ENCODE measurements around the gene RNF26. TPM values are rescaled to one million over a fixed set of nuclear protein-coding genes. Genes with fewer than 3 reads are reported as not detected.

The RNF26 gene
- total and polyA plus RNA-seq, 4 donors = 8.2 to 25.4 (median 13.6) TPM

GRCh38 chr11:119317592-119318239 is 16.6 kb upstream of the RNF26 start:
- peaks cover 0 to 73% (median 14%) of the 10 kb centered on the region in 5 donors for H3K4me1 ChIP-seq (ENCODE audit: control insufficient read depth in 5 of 5, insufficient read depth in 5 of 5, low read length in 5 of 5)
- no peaks in the 10 kb centered on the region for H3K27me3 ChIP-seq (ENCODE audit: control insufficient read depth in 3 of 3, insufficient read depth in 3 of 3, low read length in 2 of 3)
- no peak for TF ChIP-seq CTCF (IDR thresholded peaks at IDR 0.05; ENCODE audit: control extremely low read depth, extremely low read depth)
- peak overlapping the region; percentile 13 for H3K4me3 ChIP-seq
- H3K9me3 ChIP-seq (ENCODE audit: control insufficient read depth in 4 of 4, insufficient read depth in 3 of 4, low read length in 3 of 4) = no peaks in the 10 kb centered on the region
- no peak for ATAC-seq (ENCODE audit: insufficient read depth, low FRiP score)
- DNase-seq = no peak
- 50 to 69% methylated on average over 14 of the region's 14 CpGs for WGBS, 2 donors
- no peaks in the 10 kb centered on the region for H3K36me3 ChIP-seq (ENCODE audit: control insufficient read depth in 4 of 4, insufficient read depth in 4 of 4, low read length in 4 of 4)
- no peak overlapping the region for H3K9ac ChIP-seq (ENCODE audit: insufficient read depth in 1 of 2, low read length in 2 of 2)
- peak overlapping the region; percentile 60 to 76 for H3K27ac ChIP-seq (ENCODE audit: low read depth in 1 of 2, low read length in 1 of 2)

- no peak for TF ChIP-seq CTCF (IDR thresholded peaks at IDR 0.05; ENCODE audit: control extremely low read depth, extremely low read depth)
- Histone ChIP-seq H3K4me3 (no peak overlapping the region), H3K27me3 (ENCODE audit: control insufficient read depth in 3 of 3, insufficient read depth in 3 of 3, low read length in 2 of 3) (no peaks in the 10 kb centered on the region), H3K9ac (ENCODE audit: insufficient read depth in 1 of 2, low read length in 2 of 2) (peak overlapping the region in 1 of 2 donors; percentile 28), H3K36me3 (ENCODE audit: control insufficient read depth in 4 of 4, insufficient read depth in 4 of 4, low read length in 4 of 4) (no peaks in the 10 kb centered on the region), H3K9me3 (ENCODE audit: control insufficient read depth in 4 of 4, insufficient read depth in 3 of 4, low read length in 3 of 4) (no peaks in the 10 kb centered on the region), H3K27ac (ENCODE audit: low read depth in 1 of 2, low read length in 1 of 2) (peak overlapping the region; percentile 76 to 89), H3K4me1 (ENCODE audit: control insufficient read depth in 5 of 5, insufficient read depth in 5 of 5, low read length in 5 of 5) (peaks cover 0 to 73% (median 14%) of the 10 kb centered on the region in 5 donors)
- no peak for ATAC-seq (ENCODE audit: insufficient read depth, low FRiP score)
- WGBS, 2 donors = 61 to 70% methylated on average over 22 of the region's 22 CpGs
- DNase-seq = peak; percentile 74 to 81 (median 78)
Observed at GRCh38 chr11:119318240-119319135, 15.8 kb upstream of the RNF26 start.

GRCh38 chr11:119319136-119319699 is 15.1 kb upstream of the RNF26 start:
- Histone ChIP-seq H3K4me1 (ENCODE audit: control insufficient read depth in 5 of 5, insufficient read depth in 5 of 5, low read length in 5 of 5) (peaks cover 0 to 73% (median 14%) of the 10 kb centered on the region in 5 donors), H3K27ac (ENCODE audit: low read depth in 1 of 2, low read length in 1 of 2) (peak overlapping the region; percentile 76 to 89), H3K9ac (ENCODE audit: insufficient read depth in 1 of 2, low read length in 2 of 2) (peak overlapping the region in 1 of 2 donors; percentile 28), H3K4me3 (no peak overlapping the region), H3K36me3 (ENCODE audit: control insufficient read depth in 4 of 4, insufficient read depth in 4 of 4, low read length in 4 of 4) (no peaks in the 10 kb centered on the region), H3K9me3 (ENCODE audit: control insufficient read depth in 4 of 4, insufficient read depth in 3 of 4, low read length in 3 of 4) (no peaks in the 10 kb centered on the region), H3K27me3 (ENCODE audit: control insufficient read depth in 3 of 3, insufficient read depth in 3 of 3, low read length in 2 of 3) (no peaks in the 10 kb centered on the region)
- DNase-seq = no peak
- TF ChIP-seq CTCF (IDR thresholded peaks at IDR 0.05; ENCODE audit: control extremely low read depth, extremely low read depth) = no peak
- whole genome bisulfite sequencing, 2 donors = 71 to 87% methylated on average over 8 of the region's 8 CpGs
- ATAC-seq (ENCODE audit: insufficient read depth, low FRiP score) = no peak
